GM12865 (cell line): Measurements from ENCODE around the gene ASAH2.

Experiments used
- DNase-seq: peaks from one replicate; pipeline ENCODE4 v3.0.0; 2010; ENCODE audit warnings: low read depth
- H3K4me3 ChIP-seq: 2 replicates; pipeline ENCODE4 v1.5.1; 2011; ENCODE audit warnings: mild to moderate bottlenecking, low read depth, low read length, control low read depth
- TF ChIP-seq, protein P1 (sequence below): IDR thresholded peaks from 2 replicates; pipeline ENCODE4 v1.5.1; 2011; ENCODE audit warnings: low read length, control low read depth, low read depth, inconsistent platforms; ENCODE audit not compliant: insufficient read depth; ENCODE audit errors: missing control alignments

ASAH2 gene

DNA sequence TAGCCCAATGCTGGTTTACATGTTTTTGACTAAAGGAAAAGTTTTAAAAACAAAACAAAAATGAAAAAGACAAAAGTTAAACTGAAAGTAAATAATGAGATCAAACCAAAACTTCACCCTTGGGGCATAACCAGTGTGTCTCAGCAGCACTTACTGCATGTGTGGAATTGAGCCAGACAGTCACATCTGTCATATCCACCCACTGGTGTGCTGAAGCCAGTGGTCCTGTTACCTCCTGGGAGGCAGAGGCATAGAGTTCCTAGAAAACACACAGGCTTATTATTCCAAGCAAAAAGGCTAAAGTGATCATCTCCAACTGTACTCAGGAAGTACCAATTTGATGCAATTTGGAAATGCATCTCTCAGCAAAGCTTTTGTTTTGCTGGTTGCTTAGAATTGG is 40.4 kb downstream of the ASAH2 start:
- DNase-seq: peak; percentile 20
- TF ChIP-seq, protein P1, sequence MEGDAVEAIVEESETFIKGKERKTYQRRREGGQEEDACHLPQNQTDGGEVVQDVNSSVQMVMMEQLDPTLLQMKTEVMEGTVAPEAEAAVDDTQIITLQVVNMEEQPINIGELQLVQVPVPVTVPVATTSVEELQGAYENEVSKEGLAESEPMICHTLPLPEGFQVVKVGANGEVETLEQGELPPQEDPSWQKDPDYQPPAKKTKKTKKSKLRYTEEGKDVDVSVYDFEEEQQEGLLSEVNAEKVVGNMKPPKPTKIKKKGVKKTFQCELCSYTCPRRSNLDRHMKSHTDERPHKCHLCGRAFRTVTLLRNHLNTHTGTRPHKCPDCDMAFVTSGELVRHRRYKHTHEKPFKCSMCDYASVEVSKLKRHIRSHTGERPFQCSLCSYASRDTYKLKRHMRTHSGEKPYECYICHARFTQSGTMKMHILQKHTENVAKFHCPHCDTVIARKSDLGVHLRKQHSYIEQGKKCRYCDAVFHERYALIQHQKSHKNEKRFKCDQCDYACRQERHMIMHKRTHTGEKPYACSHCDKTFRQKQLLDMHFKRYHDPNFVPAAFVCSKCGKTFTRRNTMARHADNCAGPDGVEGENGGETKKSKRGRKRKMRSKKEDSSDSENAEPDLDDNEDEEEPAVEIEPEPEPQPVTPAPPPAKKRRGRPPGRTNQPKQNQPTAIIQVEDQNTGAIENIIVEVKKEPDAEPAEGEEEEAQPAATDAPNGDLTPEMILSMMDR: no peak
- H3K4me3 ChIP-seq: no peak overlapping the region
